H1 (cell line): ENCODE data around the gene KCNK7. TPM values are rescaled to one million over a fixed set of nuclear protein-coding genes. Genes with fewer than 3 reads are reported as not detected.

Source experiments
- HDAC6 ChIP-seq: IDR thresholded peaks from one replicate; pipeline ENCODE4 v1.7.1; 2012; ENCODE audit warnings: low read depth, mild to moderate bottlenecking, inconsistent platforms, low read length, moderate library complexity
- KDM4A ChIP-seq: IDR thresholded peaks from one replicate; pipeline ENCODE4 v1.7.1; 2012; ENCODE audit warnings: low read depth, mild to moderate bottlenecking, moderate library complexity, low read length, inconsistent platforms; ENCODE audit not compliant: severe bottlenecking
- MAFK ChIP-seq: IDR thresholded peaks from 2 replicates; pipeline ENCODE4 v1.6.1; 2012; ENCODE audit warnings: low read depth, mild to moderate bottlenecking, improper control_type of control experiment, low read length
- POLR2AphosphoS5 ChIP-seq: IDR thresholded peaks from 2 replicates; pipeline ENCODE4 v1.6.1; 2011; ENCODE audit warnings: low read depth, low read length
- RNF2 ChIP-seq: fragments of 200-900, 300-1000 bp; sonication (generic); IDR thresholded peaks from 2 replicates; pipeline ENCODE4 v1.7.1; 2016; ENCODE audit warnings: borderline replicate concordance, low read depth, mild to moderate bottlenecking, antibody characterized with exemption, low read length; ENCODE audit not compliant: poor library complexity, severe bottlenecking; ENCODE audit errors: missing control alignments
- SRF ChIP-seq: IDR thresholded peaks from 2 replicates; pipeline ENCODE4 v1.6.1; 2011; ENCODE audit warnings: mild to moderate bottlenecking, low read depth, low read length, moderate library complexity
- polyA plus RNA-seq, 7 experiments: library from polyadenylated mRNA; depleted of rRNA in 3 of 7; stranded (reverse) in 5 of 7; unstranded in 2 of 7; fragments of >200 nt in 5 of 7; fragments of 200-250 nt in 2 of 7; gene quantifications; 1 replicate in 5 of 7; 2 replicates in 1 of 7; 4 replicates in 1 of 7; pipeline versions ENCODE4 v1.2.1 to v1.2.3, GENCODE V29; 2011 to 2013; ENCODE audit warnings: missing spikeins in 2 of 7, mixed read lengths in 2 of 7
- total RNA-seq: library from RNA; stranded (reverse); fragmentation: NEBNext Ultra II Directional; extraction: Animal tissue kit (Norgen Biotek cat#: 25700); gene quantifications from 2 replicates; pipeline ENCODE4 v1.2.1, GENCODE V29; 2021

The KCNK7 gene
- total and polyA plus RNA-seq, 2 of the 8 experiments (the other 6 are each of a cell fraction or from before 2014, with no cell fraction given) = 0.74 to 1.0 TPM

GRCh38 chr11:65616575-65617001 lies 21.0 kb upstream of the KCNK7 start (continued):
- TF ChIP-seq SRF = no peak
- TF ChIP-seq HDAC6 = no peak
- no peak for TF ChIP-seq RNF2
- no peak for TF ChIP-seq POLR2AphosphoS5
- TF ChIP-seq KDM4A = no peak
- TF ChIP-seq MAFK = no peak
- TF ChIP-seq, all 59 proteins: peak for 0
